ENCODE results near the gene MMP20.

DNA sequence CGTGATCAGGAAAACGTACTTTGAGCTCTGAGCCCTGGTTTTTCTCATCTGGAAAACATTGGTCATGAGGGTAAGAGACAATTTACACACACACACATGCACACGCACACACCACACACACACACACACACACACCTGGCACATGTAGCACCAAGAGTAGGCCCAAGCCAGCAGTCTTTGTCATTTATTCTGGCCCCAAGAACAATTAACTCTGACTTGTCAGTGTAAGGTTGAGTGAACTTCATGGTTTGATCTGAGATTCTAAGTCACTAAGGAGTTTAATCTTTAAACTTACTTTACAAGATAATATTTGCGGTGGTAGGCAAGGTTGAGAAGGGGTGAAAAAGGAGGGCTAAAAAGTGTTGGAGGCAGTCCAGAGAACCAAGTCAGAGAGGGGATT is 44.1 kb downstream of the MMP20 start:
- no peak for TF ChIP-seq POLR2A (IDR thresholded peaks at IDR 0.05)
- TF ChIP-seq, protein P1, sequence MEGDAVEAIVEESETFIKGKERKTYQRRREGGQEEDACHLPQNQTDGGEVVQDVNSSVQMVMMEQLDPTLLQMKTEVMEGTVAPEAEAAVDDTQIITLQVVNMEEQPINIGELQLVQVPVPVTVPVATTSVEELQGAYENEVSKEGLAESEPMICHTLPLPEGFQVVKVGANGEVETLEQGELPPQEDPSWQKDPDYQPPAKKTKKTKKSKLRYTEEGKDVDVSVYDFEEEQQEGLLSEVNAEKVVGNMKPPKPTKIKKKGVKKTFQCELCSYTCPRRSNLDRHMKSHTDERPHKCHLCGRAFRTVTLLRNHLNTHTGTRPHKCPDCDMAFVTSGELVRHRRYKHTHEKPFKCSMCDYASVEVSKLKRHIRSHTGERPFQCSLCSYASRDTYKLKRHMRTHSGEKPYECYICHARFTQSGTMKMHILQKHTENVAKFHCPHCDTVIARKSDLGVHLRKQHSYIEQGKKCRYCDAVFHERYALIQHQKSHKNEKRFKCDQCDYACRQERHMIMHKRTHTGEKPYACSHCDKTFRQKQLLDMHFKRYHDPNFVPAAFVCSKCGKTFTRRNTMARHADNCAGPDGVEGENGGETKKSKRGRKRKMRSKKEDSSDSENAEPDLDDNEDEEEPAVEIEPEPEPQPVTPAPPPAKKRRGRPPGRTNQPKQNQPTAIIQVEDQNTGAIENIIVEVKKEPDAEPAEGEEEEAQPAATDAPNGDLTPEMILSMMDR (IDR thresholded peaks at IDR 0.05) = no peak
